Measurements from ENCODE around the gene C3orf49.

Gene C3orf49

DNA sequence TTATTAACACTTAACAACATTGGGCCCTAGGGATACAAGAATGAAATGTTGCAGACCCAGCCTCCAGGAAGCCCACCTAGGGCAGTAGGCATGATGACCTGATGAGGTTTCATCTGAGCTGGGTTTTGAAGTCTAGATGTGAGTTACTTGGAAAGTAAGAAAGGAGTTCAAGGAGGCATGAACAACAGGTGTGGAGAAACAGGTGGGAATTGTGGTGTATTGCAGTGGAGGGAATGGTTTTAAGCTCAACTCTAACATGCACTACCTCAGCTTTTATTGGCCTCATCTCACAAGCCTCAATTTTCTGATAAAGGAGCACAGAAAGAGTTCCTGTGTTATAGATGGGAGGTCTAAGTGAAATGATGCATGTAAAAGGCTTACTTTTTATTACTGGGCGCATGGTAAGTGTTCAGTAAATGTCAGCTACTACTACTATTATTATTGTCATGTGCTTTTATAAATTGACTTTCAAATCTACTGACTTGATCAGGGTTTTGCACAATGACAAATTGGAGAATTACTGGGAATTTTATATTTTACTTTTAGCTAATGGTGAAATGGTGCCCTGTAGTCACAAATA lies 73.8 kb downstream of the C3orf49 start:
- DNase-seq: no peak

DNA sequence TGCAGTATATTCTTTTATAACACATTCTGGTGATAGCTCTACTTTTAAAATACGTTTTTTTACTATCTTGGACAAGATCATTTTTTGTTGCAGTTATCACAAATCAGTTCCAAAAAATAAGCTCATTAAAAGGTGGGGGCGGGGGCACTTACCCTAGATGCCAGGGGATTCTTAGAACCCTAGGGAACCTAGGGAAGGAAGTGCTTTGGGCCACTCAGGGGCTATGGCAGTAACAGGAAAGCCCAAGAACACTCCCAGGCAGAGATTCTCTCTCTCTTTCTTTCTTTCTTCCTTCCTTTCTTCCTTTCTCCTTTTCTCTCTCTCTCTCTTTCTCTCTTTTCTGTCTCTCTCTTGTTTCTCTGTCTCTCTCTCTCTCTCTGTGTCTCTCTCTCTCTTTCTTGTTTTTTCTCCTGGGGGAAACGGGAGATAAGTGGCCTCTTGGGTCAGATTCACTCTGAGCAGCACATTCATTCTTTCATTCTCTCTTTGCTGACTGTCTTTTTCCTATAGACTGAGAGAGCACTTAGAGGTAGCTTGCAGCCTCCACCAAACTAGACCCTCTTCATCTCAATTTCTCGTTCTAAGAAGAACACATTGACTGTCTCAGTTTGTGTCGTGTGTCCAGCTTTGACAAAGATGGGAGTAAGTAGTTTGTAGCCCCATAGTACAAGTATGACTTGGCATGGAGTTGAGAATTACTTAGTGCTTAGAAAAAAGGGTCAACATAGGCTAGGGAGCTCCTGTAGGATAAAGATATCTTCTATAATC lies 76.5 kb downstream of the C3orf49 start:
- no peak for DNase-seq

DNA sequence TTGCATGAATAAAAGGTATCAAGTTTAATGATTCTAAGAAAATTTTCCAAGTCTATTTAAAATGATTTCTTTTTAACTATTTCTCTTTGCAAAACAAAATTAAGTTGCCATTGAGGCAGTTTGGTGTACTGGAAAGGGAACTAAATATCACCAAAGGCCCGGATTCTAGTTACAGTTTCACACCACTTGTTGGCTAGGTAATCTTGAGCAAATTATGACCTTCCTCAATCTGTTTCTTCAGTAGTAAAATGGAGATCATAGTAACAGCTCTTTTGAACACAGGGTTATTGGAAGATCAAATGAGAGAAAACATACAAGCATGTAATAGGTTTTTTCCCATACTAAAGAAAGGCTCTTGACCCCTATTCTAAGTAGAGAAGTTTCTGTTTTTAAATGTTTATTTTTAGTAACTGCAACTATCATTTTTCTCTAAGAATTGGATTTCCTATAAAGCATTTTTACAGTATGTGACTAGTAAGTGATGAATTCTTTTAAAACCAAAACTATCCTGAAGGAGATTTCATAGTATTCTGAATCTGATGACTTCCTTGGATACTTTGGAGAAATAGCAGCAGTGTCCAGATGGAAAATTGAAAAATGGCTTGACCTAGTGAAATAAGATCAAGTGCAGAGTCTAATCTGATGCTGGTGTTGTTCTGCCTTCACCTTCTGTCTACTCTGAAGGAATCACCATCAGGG lies 77.4 kb downstream of the C3orf49 start:
- DNase-seq: no peak

All from activated CD4-positive, alpha-beta T cell treated with anti-CD3 and anti-CD28 coated beads, Interleukin-2, amount 50 U/mL, for 4 hours (primary cell).